Measurements from ENCODE around the gene NEIL3.
"Not testable (repeated sequence)": the region's sequence is repeated elsewhere in the genome, so short reads cannot be mapped to it uniquely, and the experiment has no call there.

NEIL3 gene

GRCh38 chr4:177288335-177288734 is 21.3 kb upstream of the NEIL3 start:
- H3K27me3 Mint-ChIP-seq, result peaks cover 3% of the 10 kb centered on the region
- no peaks in the 10 kb centered on the region for H3K36me3 Mint-ChIP-seq
- no peaks in the 10 kb centered on the region for H3K4me1 Mint-ChIP-seq
- no peak overlapping the region for H3K27ac Mint-ChIP-seq
- H3K4me3 Mint-ChIP-seq, result no peak overlapping the region
- H3K9me3 Mint-ChIP-seq, result no peaks in the 10 kb centered on the region

- Mint-ChIP-seq H3K27me3 (peaks cover 3% of the 10 kb centered on the region), H3K9me3 (no peaks in the 10 kb centered on the region), H3K4me3 (no peak overlapping the region), H3K4me1 (no peaks in the 10 kb centered on the region), H3K27ac (no peak overlapping the region), H3K36me3 (no peaks in the 10 kb centered on the region)
Measured at GRCh38 chr4:177290780-177291179, 18.9 kb upstream of the NEIL3 start.

GRCh38 chr4:177292171-177292570 is 17.5 kb upstream of the NEIL3 start:
- no peaks in the 10 kb centered on the region for H3K36me3 Mint-ChIP-seq
- no peaks in the 10 kb centered on the region for H3K4me1 Mint-ChIP-seq
- H3K9me3 Mint-ChIP-seq, result no peaks in the 10 kb centered on the region
- no peak overlapping the region for H3K4me3 Mint-ChIP-seq
- peaks cover 3% of the 10 kb centered on the region for H3K27me3 Mint-ChIP-seq
- H3K27ac Mint-ChIP-seq, result no peak overlapping the region

GRCh38 chr4:177293208-177294033 is 16.3 kb upstream of the NEIL3 start:
- Mint-ChIP-seq H3K36me3 (no peaks in the 10 kb centered on the region), H3K4me1 (no peaks in the 10 kb centered on the region), H3K27me3 (peaks cover 5% of the 10 kb centered on the region)

GRCh38 chr4:177297785-177298391 is 11.8 kb upstream of the NEIL3 start:
- no peak overlapping the region for H3K4me3 Mint-ChIP-seq
- H3K4me1 Mint-ChIP-seq, result no peaks in the 10 kb centered on the region
- no peaks in the 10 kb centered on the region for H3K36me3 Mint-ChIP-seq
- no peak overlapping the region for H3K27ac Mint-ChIP-seq
- H3K27me3 Mint-ChIP-seq, result peaks cover 4% of the 10 kb centered on the region
- H3K9me3 Mint-ChIP-seq, result no peaks in the 10 kb centered on the region

More at GRCh38 chr4:177293208-177294033, 16.3 kb upstream of the NEIL3 start:
- Mint-ChIP-seq H3K4me3 (no peak overlapping the region), H3K27ac (no peak overlapping the region), H3K9me3 (no peaks in the 10 kb centered on the region)

DNA sequence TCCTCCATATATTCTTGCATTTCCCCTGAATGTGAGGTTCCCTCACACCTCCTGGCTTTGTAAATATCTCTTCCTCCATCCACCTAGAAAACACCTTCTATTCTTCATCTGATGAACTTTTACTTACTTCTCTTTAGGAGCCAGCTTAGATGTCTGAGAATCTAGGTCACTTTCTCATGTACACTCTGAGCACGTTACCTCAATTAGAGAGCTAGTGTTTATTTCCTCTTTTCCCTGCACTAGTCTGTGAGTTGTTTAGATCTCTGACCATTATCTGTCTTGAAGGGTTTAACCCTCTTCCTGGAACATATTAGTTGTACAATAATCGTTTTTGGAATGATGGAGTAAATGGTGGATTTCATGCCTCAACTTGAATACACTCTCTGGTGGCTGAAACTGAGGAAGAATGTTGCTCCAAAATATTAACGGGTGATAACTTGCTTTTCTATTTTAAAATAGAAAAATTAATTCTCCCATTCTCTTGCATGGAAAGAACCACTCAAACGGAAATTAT is 8.5 kb upstream of the NEIL3 start:
- no peaks in the 10 kb centered on the region for H3K36me3 Mint-ChIP-seq
- H3K27ac Mint-ChIP-seq, result no peak overlapping the region

GRCh38 chr4:177302371-177303100 is 7.1 kb upstream of the NEIL3 start:
- Mint-ChIP-seq H3K27ac (no peak overlapping the region), H3K27me3 (peaks cover 2% of the 10 kb centered on the region), H3K36me3 (no peaks in the 10 kb centered on the region), H3K9me3 (no peaks in the 10 kb centered on the region), H3K4me1 (no peaks in the 10 kb centered on the region), H3K4me3 (no peak overlapping the region)

More for the DNA sequence above, 8.5 kb upstream of the NEIL3 start:
- no peaks in the 10 kb centered on the region for H3K9me3 Mint-ChIP-seq
- no peaks in the 10 kb centered on the region for H3K4me1 Mint-ChIP-seq
- peaks cover 2% of the 10 kb centered on the region for H3K27me3 Mint-ChIP-seq
- no peak overlapping the region for H3K4me3 Mint-ChIP-seq

- Mint-ChIP-seq H3K4me1 (peaks cover 6% of the 10 kb centered on the region), H3K36me3 (no peaks in the 10 kb centered on the region), H3K27me3 (no peaks in the 10 kb centered on the region), H3K4me3 (no peak overlapping the region), H3K9me3 (no peaks in the 10 kb centered on the region), H3K27ac (no peak overlapping the region)
Measured at GRCh38 chr4:177304094-177304493, 5.6 kb upstream of the NEIL3 start.

GRCh38 chr4:177304864-177305263 is 4.8 kb upstream of the NEIL3 start:
- H3K36me3 Mint-ChIP-seq, H3K4me3 Mint-ChIP-seq, H3K27me3 Mint-ChIP-seq, H3K27ac Mint-ChIP-seq, H3K9me3 Mint-ChIP-seq: not testable (repeated sequence)
- peaks cover 13% of the 10 kb centered on the region for H3K4me1 Mint-ChIP-seq

DNA sequence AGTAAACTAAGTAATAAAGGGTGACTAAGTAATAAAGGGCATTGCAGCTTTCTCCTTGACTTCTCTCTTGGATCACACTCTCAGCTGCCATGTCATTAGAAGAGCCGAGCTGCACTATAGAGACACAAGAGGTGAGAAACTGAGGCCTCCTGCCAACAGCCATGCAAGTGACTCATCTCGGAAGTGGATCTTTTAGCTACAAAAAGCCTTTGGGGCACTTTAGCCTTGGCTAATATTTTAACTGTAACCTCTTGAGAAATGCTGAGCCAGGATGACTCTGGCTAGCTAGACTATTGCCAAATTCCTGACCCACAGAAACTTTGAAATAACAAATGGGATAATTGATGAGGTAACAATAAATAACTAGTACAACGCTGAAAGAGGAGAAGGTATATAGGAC is 1.5 kb upstream of the NEIL3 start:
- no peak overlapping the region for H3K27ac Mint-ChIP-seq
- no peaks in the 10 kb centered on the region for H3K9me3 Mint-ChIP-seq
- peaks cover 19% of the 10 kb centered on the region for H3K4me1 Mint-ChIP-seq
- no peak overlapping the region for H3K4me3 Mint-ChIP-seq
- no peaks in the 10 kb centered on the region for H3K36me3 Mint-ChIP-seq
- H3K27me3 Mint-ChIP-seq, result peaks cover 1% of the 10 kb centered on the region

DNA sequence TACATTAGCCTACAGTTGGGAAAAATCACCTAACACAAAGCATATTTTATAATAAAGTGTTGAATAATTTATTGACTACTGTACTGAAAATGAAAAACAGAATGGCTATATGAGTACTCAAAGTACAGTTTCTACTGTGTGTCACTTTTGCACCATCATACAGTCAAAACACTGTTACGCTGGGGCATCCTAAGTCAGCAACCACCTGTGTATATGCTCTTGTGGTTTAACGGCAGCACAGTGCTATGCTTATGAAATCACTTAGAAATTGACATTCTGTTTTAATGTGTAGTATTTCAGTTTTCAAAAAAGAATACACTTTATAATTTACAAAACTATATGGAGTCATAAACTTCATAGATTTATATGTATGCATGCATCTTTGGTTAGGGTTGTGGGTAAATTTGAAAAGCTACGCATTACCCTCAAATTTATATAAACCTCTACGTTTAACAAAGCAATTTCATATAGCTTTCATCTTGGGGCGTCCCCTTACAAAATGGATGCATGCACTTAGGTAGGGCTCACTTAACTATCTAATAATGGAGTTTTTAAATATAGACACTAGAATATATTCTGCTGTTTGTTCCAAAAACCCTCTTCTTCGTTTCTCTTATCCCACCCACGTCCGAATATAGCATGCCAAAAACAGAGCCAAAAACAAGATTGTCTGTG is 690 bp upstream of the NEIL3 start:
- Mint-ChIP-seq H3K27ac (peak overlapping the region; percentile 81), H3K27me3 (peaks cover 1% of the 10 kb centered on the region), H3K4me1 (peaks cover 19% of the 10 kb centered on the region), H3K4me3 (peak overlapping the region; percentile 95), H3K9me3 (no peaks in the 10 kb centered on the region), H3K36me3 (no peaks in the 10 kb centered on the region)

DNA sequence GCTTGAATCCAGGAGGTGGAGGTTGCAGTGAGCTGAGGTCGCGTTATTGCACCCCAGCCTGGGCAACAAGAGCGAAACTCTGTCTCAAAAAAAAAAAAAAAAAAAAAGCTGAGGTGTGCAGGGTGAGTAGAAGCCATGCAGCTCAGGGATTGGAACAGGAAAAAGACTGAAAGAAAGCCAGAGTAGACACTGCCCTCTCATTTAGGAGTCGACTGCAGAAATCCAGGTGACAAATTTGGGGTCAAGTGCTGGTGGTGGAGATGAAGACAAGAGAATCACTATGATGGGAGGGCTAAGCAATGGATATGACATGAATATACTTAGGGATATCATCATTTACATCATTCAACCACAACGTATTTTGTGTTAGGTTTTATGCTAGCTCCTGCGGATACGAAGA is 1.9 kb downstream of the NEIL3 start:
- Mint-ChIP-seq H3K36me3 (no peaks in the 10 kb centered on the region), H3K27ac (no peak overlapping the region), H3K4me3 (no peak overlapping the region), H3K27me3 (peaks cover 1% of the 10 kb centered on the region), H3K4me1 (peaks cover 34% of the 10 kb centered on the region), H3K9me3 (no peaks in the 10 kb centered on the region)

DNA sequence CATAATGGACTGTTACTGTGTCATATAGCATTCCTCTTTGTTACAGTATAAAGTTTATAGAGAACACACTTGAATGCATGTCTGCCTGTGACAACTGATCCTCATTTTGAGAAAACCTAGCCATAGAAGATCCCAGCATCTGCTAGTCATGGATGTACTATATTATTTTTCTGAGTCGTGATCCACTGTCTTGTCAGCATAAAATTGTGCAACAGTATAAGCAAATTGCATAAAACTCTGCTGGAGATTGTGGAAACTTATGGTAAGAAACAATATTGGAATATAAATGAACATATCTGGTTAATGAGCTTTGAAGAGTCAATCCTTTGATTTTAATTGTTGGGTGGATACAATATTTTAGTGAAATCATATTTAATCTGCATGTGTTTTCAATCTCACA is 3.6 kb downstream of the NEIL3 start:
- Mint-ChIP-seq H3K27ac (no peak overlapping the region), H3K4me3 (no peak overlapping the region), H3K9me3 (no peaks in the 10 kb centered on the region), H3K4me1 (peaks cover 39% of the 10 kb centered on the region), H3K27me3 (peaks cover 1% of the 10 kb centered on the region), H3K36me3 (no peaks in the 10 kb centered on the region)

- H3K4me3 Mint-ChIP-seq, result peak overlapping the region; percentile 52
- H3K27me3 Mint-ChIP-seq, result no peaks in the 10 kb centered on the region
- no peaks in the 10 kb centered on the region for H3K36me3 Mint-ChIP-seq
- no peaks in the 10 kb centered on the region for H3K9me3 Mint-ChIP-seq
- no peak overlapping the region for H3K27ac Mint-ChIP-seq
- peaks cover 36% of the 10 kb centered on the region for H3K4me1 Mint-ChIP-seq
Measured at GRCh38 chr4:177315767-177316464, 6.2 kb downstream of the NEIL3 start.

DNA sequence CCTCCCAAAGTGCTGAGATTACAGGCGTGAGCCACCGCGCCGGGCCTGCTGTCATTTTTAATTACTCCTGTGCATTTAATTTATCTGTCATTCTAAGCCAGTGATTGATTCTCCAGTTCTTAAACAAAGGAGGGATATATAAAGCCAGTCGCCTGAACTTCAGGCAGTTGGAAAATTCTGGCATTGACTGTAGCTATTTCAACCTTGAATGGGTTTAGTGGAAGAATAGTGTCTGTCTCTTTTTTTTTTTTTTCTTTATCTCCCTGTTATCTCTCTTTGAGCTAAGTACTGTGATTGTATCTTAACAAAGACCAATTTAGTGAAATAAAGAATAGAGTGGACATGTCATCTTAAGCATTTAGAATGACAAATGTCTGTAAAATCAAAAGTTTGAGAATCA is 11.0 kb downstream of the NEIL3 start:
- Mint-ChIP-seq H3K9me3 (no peaks in the 10 kb centered on the region), H3K36me3 (no peaks in the 10 kb centered on the region), H3K27ac (no peak overlapping the region), H3K4me1 (peaks cover 44% of the 10 kb centered on the region), H3K4me3 (no peak overlapping the region), H3K27me3 (no peaks in the 10 kb centered on the region)

Measured in activated naive CD4-positive, alpha-beta T cell treated with anti-CD3 and anti-CD28 coated beads, Interleukin-2, amount 50 U/mL, for 24 hours (primary cell).